ENCODE results near the gene CLINT1. TPM values are rescaled to one million over a fixed set of nuclear protein-coding genes. Genes with fewer than 3 reads are reported as not detected.

The CLINT1 gene
- total and polyA plus RNA-seq, 2 of the 4 experiments (the other 2 are of a cell fraction), result 144 to 146 TPM

GRCh38 chr5:157842787-157843186 is 16.2 kb downstream of the CLINT1 start:
- dilution Hi-C loops (cut with HindIII; ENCODE audit: low sequenced_read_pairs, unreplicated experiment) (no loop called here), in situ Hi-C loops (cut with MboI; ENCODE audit: low sequenced_read_pairs) (no loop called here), intact Hi-C loops (cut with micrococcal nuclease) (no loop called here)
- Histone ChIP-seq H3K4me1 (ENCODE audit: control insufficient read depth, insufficient read depth, low read length) (no peaks in the 10 kb centered on the region), H2BK120ac (ENCODE audit: low read depth, low read length) (no peak overlapping the region), H2BK15ac (ENCODE audit: low read depth, low read length) (no peak overlapping the region), H3K9ac (ENCODE audit: low read depth, low read length) (no peak overlapping the region), H3K14ac (replicated peaks; ENCODE audit: low read depth, low read length) (no peak overlapping the region), H4K8ac (ENCODE audit: low read depth in 2 of 2, low read length in 2 of 2) (no peak overlapping the region), H3K4me2 (ENCODE audit: low read depth, low read length) (no peak overlapping the region), H2AK5ac (ENCODE audit: low read depth, low read length) (no peak overlapping the region), H3K27me3 (ENCODE audit: control insufficient read depth, insufficient read depth, low read length) (no peaks in the 10 kb centered on the region), H2AFZ (replicated peaks; ENCODE audit: low read length, poor library complexity) (no peak overlapping the region), H3K23ac (ENCODE audit: low read depth, low read length) (no peak overlapping the region), H2BK5ac (ENCODE audit: low read depth, low read length, poor library complexity, severe bottlenecking) (no peak overlapping the region), H4K20me1 (ENCODE audit: insufficient read depth, low read length) (peaks cover 52% of the 10 kb centered on the region), H4K91ac (ENCODE audit: insufficient read depth, low read depth, low read length) (no peak overlapping the region), H2BK20ac (ENCODE audit: low read depth, low read length) (no peak overlapping the region), H3K27ac (ENCODE audit: insufficient read depth, low read length) (no peak overlapping the region), H3K4me3 (ENCODE audit: insufficient read depth, low read depth, low read length) (no peak overlapping the region), H3K9me1 (ENCODE audit: insufficient read depth, low read length) (peaks cover 7% of the 10 kb centered on the region; the same call in 1 of the 2 replicates), H3K18ac (ENCODE audit: low read depth, low read length) (no peak overlapping the region), H4K5ac (ENCODE audit: low read depth, low read length) (no peak overlapping the region), H3K9me3 (ENCODE audit: control insufficient read depth, insufficient read depth, low read length) (no peaks in the 10 kb centered on the region; the same call in 1 of the 2 replicates), H3K4ac (ENCODE audit: low read depth, low read length) (no peak overlapping the region), H3K36me3 (ENCODE audit: control insufficient read depth, insufficient read depth, low read length) (peaks cover 13% of the 10 kb centered on the region), H3K56ac (ENCODE audit: extremely low read depth, insufficient read depth, low read length) (no peak overlapping the region), H3K79me1 (ENCODE audit: low read depth in 1 of 2, low read length in 2 of 2) (peaks cover 27 to 46% of the 10 kb centered on the region in 2 experiments), H2AK9ac (replicated peaks; ENCODE audit: low read depth, low read length, poor library complexity) (no peak overlapping the region)
- ChIA-PET POLR2A (ENCODE audit: unreplicated experiment) (no interaction called here), CTCF (interaction anchor here (0.9 to 2.0 kb wide), 2 partner anchors 12 to 106 kb away, joined by 3 to 7 read pairs; no protein-coding TSS in a partner anchor)
- DNase-seq, result no peak
- WGBS, 2 experiments (ENCODE audit: extremely low coverage in 2 of 2, insufficient read length in 1 of 2), result no CpG with 5 or more reads among the region's 4 CpGs
- no TSS peak for BruUV-seq (replicated peaks)
- TF ChIP-seq FOS (IDR thresholded peaks at IDR 0.05; ENCODE audit: low read depth, low read length) (no peak), CEBPB (IDR thresholded peaks at IDR 0.05; ENCODE audit: low read depth, low read length) (no peak), NFE2L2 (IDR thresholded peaks at IDR 0.05; ENCODE audit: low read depth, low read length) (no peak), RCOR1 (IDR thresholded peaks at IDR 0.05; ENCODE audit: insufficient replicate concordance, low read length) (no peak), CHD1 (IDR thresholded peaks at IDR 0.05; ENCODE audit: low read depth, low read length) (no peak), BHLHE40 (IDR thresholded peaks at IDR 0.05; ENCODE audit: low read depth, low read length) (no peak), MAZ (IDR thresholded peaks at IDR 0.05; ENCODE audit: borderline replicate concordance, low read depth, low read length) (no peak), RFX5 (IDR thresholded peaks at IDR 0.05; ENCODE audit: low read depth, low read length) (no peak), SMC3 (IDR thresholded peaks at IDR 0.05; ENCODE audit: low read depth, low read length) (no peak), MAFK (IDR thresholded peaks at IDR 0.05; ENCODE audit: low read depth, low read length) (no peak), MXI1 (IDR thresholded peaks at IDR 0.05; ENCODE audit: borderline replicate concordance, low read depth, low read length) (no peak), CTCF (conservative IDR thresholded peaks at IDR 0.05; ENCODE audit: low read depth, low read length) (no peak)
- no peak for ATAC-seq (ENCODE audit: low read depth)

Measured in IMR-90 (cell line).